HCT116 (cell line): ENCODE measurements around the gene BMX. TPM values are rescaled to one million over a fixed set of nuclear protein-coding genes. Genes with fewer than 3 reads are reported as not detected.

ENCODE experiments used
- ATAC-seq: fragments of 200-7000 bp; cut with Tn5 transposase; 2 replicates; pipeline ENCODE4 v1.9.1; 2020; ENCODE audit warnings: mild to moderate bottlenecking, moderate library complexity
- BruUV-seq: library from RNA; stranded (reverse); fragments of 400-500 nt; replicated peaks from 2 replicates; lab custom pipeline; 2021; lab: Mats Ljungman, UMichigan
- CTCF ChIA-PET: fragments of 300-600 bp; sonication (Branson Sonifier 250); formaldehyde crosslinking; loops from one replicate; lab custom pipeline; 2021; ENCODE audit warnings: antibody characterized with exemption; lab: Charles Lee
- POLR2A ChIA-PET: fragments of 300-600, 350-600 bp; sonication (Branson Sonifier 250); formaldehyde crosslinking; loops from one replicate; lab custom pipeline; 2021; ENCODE audit warnings: antibody characterized with exemption; lab: Charles Lee
- RAD21 ChIA-PET, 2 experiments: fragments of 300-600 bp; sonication (Branson Sonifier 250); formaldehyde crosslinking; loops; one replicate each; lab custom pipeline; 2023; ENCODE audit warnings: low total read pairs in 2 of 2; ENCODE audit not compliant: uncharacterized antibody in 2 of 2, unreplicated experiment in 2 of 2, low non-redundant PET in 1 of 2; lab: Charles Lee
- DNase-seq: peaks from one replicate; pipeline ENCODE4 v3.0.0-alpha.2; 2010; ENCODE audit warnings: low read depth, low spot score
- H2AFZ ChIP-seq: fragments of 200-600 bp; shearing (Covaris generic), sonication (generic); 2 replicates; pipeline ENCODE4 v1.6.1; 2017; ENCODE audit warnings: low read depth, mixed run types, mixed read lengths, antibody characterized with exemption, low read length; ENCODE audit not compliant: poor library complexity, severe bottlenecking
- H3K27ac ChIP-seq: 2 replicates; pipeline ENCODE4 v1.5.1; 2012; ENCODE audit warnings: low read depth, low read length
- H3K27me3 ChIP-seq: fragments of 200-600 bp; sonication (generic); 2 replicates; pipeline ENCODE4 v1.6.1; 2016; ENCODE audit warnings: mixed run types, low read length, mixed read lengths; ENCODE audit not compliant: insufficient read depth
- H3K36me3 ChIP-seq, 2 experiments: fragments of 200-500 bp in 1 of 2; fragments of 200-600 bp in 1 of 2; sonication (Bioruptor generic) in 1 of 2; sonication (generic) in 1 of 2; 2 replicates each; pipeline versions ENCODE4 v1.5.1 to v1.6.1; 2014 to 2016; ENCODE audit warnings: low read length in 2 of 2, inconsistent platforms in 1 of 2, mixed read lengths in 1 of 2, mixed run types in 1 of 2; ENCODE audit not compliant: insufficient read depth in 2 of 2, control insufficient read depth in 1 of 2
- H3K4me1 ChIP-seq, 2 experiments: fragments of 200-600 bp in 1 of 2; sonication (generic) in 1 of 2; 2 replicates each; pipeline versions ENCODE4 v1.5.1 to v1.6.1; 2012 to 2017; ENCODE audit warnings: low read length in 2 of 2, inconsistent platforms in 1 of 2, mild to moderate bottlenecking in 1 of 2, mixed read lengths in 1 of 2, mixed run types in 1 of 2, moderate library complexity in 1 of 2; ENCODE audit not compliant: insufficient read depth in 2 of 2, control insufficient read depth in 1 of 2
- H3K4me2 ChIP-seq: fragments of 200-600 bp; sonication (generic); 2 replicates; pipeline ENCODE4 v1.6.1; 2017; ENCODE audit warnings: mixed run types, low read length, mixed read lengths
- H3K4me3 ChIP-seq, 2 experiments: fragments of 200-600 bp in 1 of 2; sonication (generic) in 1 of 2; replicated peaks in 1 of 2; 2 replicates each; pipeline ENCODE4 v1.5.1; 2011 to 2016; ENCODE audit warnings: low read length in 2 of 2, control low read depth in 1 of 2, low read depth in 1 of 2, mild to moderate bottlenecking in 1 of 2, mixed read lengths in 1 of 2, mixed run types in 1 of 2
- H3K79me2 ChIP-seq: fragments of 200-600 bp; sonication (generic); 2 replicates; pipeline ENCODE4 v1.6.1; 2017; ENCODE audit warnings: mild to moderate bottlenecking, mixed run types, low read length, moderate library complexity, mixed read lengths; ENCODE audit not compliant: insufficient read depth
- H3K9ac ChIP-seq: fragments of 200-600 bp; sonication (generic); 2 replicates; pipeline ENCODE4 v1.6.1; 2016; ENCODE audit warnings: low read length, mixed read lengths
- H3K9me2 ChIP-seq: fragments of 200-600 bp; sonication (generic), shearing (Covaris generic); 2 replicates; pipeline ENCODE4 v1.6.1; 2017; ENCODE audit warnings: mixed run types, mild to moderate bottlenecking, moderate library complexity; ENCODE audit not compliant: insufficient read depth
- H3K9me3 ChIP-seq, 2 experiments: fragments of 200-500 bp in 1 of 2; fragments of 200-600 bp in 1 of 2; sonication (Bioruptor generic) in 1 of 2; sonication (generic) in 1 of 2; 2 replicates each; pipeline ENCODE4 v1.6.1; 2014 to 2017; ENCODE audit warnings: low read length in 2 of 2, mixed read lengths in 2 of 2, inconsistent platforms in 1 of 2, low read depth in 1 of 2, mild to moderate bottlenecking in 1 of 2, mixed run types in 1 of 2, moderate library complexity in 1 of 2; ENCODE audit not compliant: control insufficient read depth in 1 of 2, insufficient read depth in 1 of 2
- H4K20me1 ChIP-seq: fragments of 200-600 bp; sonication (generic), shearing (Covaris generic); 2 replicates; pipeline ENCODE4 v1.6.1; 2017; ENCODE audit warnings: mixed run types, mild to moderate bottlenecking, moderate library complexity; ENCODE audit not compliant: insufficient read depth
- CBX3 ChIP-seq: IDR thresholded peaks from 2 replicates; pipeline ENCODE4 v1.6.1; 2012; ENCODE audit warnings: low read depth
- CEBPB ChIP-seq: IDR thresholded peaks from 2 replicates; pipeline ENCODE4 v1.6.1; 2012; ENCODE audit warnings: low read depth
- EGR1 ChIP-seq: IDR thresholded peaks from 2 replicates; pipeline ENCODE4 v1.6.1; 2012; ENCODE audit warnings: low read depth
- ELF1 ChIP-seq: IDR thresholded peaks from 2 replicates; pipeline ENCODE4 v1.6.1; 2012; ENCODE audit warnings: low read depth, borderline replicate concordance
- EZH2phosphoT487 ChIP-seq: fragments of 200-600 bp; IDR thresholded peaks from 2 replicates; pipeline ENCODE4 v1.6.1; 2018; ENCODE audit warnings: antibody characterized with exemption, borderline replicate concordance
- FOSL1 ChIP-seq: IDR thresholded peaks from 2 replicates; pipeline ENCODE4 v1.6.1; 2012; ENCODE audit warnings: low read depth
- MAX ChIP-seq: IDR thresholded peaks from 2 replicates; pipeline ENCODE4 v1.6.1; 2012
- POLR2AphosphoS5 ChIP-seq: IDR thresholded peaks from 2 replicates; pipeline ENCODE4 v1.6.1; 2011; ENCODE audit warnings: mild to moderate bottlenecking, low read depth, low read length, moderate library complexity
- RAD21 ChIP-seq: IDR thresholded peaks from 2 replicates; pipeline ENCODE4 v1.6.1; 2012; ENCODE audit warnings: low read depth, mild to moderate bottlenecking
- REST ChIP-seq: IDR thresholded peaks from 2 replicates; pipeline ENCODE4 v1.6.1; 2012; ENCODE audit warnings: low read depth
- SIN3A ChIP-seq: IDR thresholded peaks from 2 replicates; pipeline ENCODE4 v1.6.1; 2012; ENCODE audit warnings: low read depth
- SP1 ChIP-seq: IDR thresholded peaks from 2 replicates; pipeline ENCODE4 v1.6.1; 2012; ENCODE audit warnings: low read depth
- YY1 ChIP-seq: IDR thresholded peaks from 2 replicates; pipeline ENCODE4 v1.6.1; 2011; ENCODE audit warnings: low read length, low read depth, moderate library complexity, mild to moderate bottlenecking; ENCODE audit not compliant: insufficient replicate concordance; ENCODE audit errors: extremely low read depth
- ZFX ChIP-seq: fragments of 450-650 bp; IDR thresholded peaks from 2 replicates; pipeline ENCODE4 v1.6.1; 2017
- ZNF274 ChIP-seq: fragments of 200-500 bp; sonication (Bioruptor generic); IDR thresholded peaks from 2 replicates; pipeline ENCODE4 v1.6.1; 2014; ENCODE audit warnings: mild to moderate bottlenecking, low read depth, low read length, inconsistent platforms
- intact Hi-C: fragments of 100-400 bp; cut with micrococcal nuclease; formaldehyde crosslinking; loops from 2 replicates; pipeline ENCODE4 v1.10.0; 2022
- total RNA-seq: library from RNA; stranded (reverse); gene quantifications from one replicate; pipeline ENCODE4 v1.2.1, GENCODE V29; 2021; ENCODE audit not compliant: unreplicated experiment

The BMX gene
- total RNA-seq, 1 experiment from 2014 or later, result not detected

GRCh38 chrX:15576019-15576418 is 75.4 kb downstream of the BMX start (continued):
- TF ChIP-seq FOSL1 (no peak), POLR2AphosphoS5 (no peak)

- Histone ChIP-seq H3K27ac (no peak overlapping the region), H3K79me2 (no peaks in the 10 kb centered on the region), H3K4me1 (no peaks in the 10 kb centered on the region), H2AFZ (no peak overlapping the region), H3K27me3 (no peaks in the 10 kb centered on the region), H3K9me3 (no peaks in the 10 kb centered on the region), H3K4me2 (no peak overlapping the region), H3K9ac (no peak overlapping the region), H3K9me2 (no peaks in the 10 kb centered on the region), H4K20me1 (no peaks in the 10 kb centered on the region), H3K4me3 (no peak overlapping the region), H3K36me3 (no peaks in the 10 kb centered on the region)
- ChIA-PET RAD21 (no interaction called here), CTCF (no interaction called here), POLR2A (no interaction called here)
- BruUV-seq, result no TSS peak
- no peak for TF ChIP-seq CEBPB
- no peak for TF ChIP-seq ELF1
- TF ChIP-seq YY1, result no peak
- no peak for TF ChIP-seq REST
- no peak for TF ChIP-seq SIN3A
- TF ChIP-seq MAX, result no peak
- TF ChIP-seq CBX3, result no peak
- no peak for TF ChIP-seq EGR1
- TF ChIP-seq RAD21, result no peak
- no peak for TF ChIP-seq ZNF274
- no peak for TF ChIP-seq ZFX
- TF ChIP-seq FOSL1, result no peak
- TF ChIP-seq EZH2phosphoT487, result no peak
- TF ChIP-seq SP1, result no peak
- ATAC-seq, result no peak
- DNase-seq, result no peak
- intact Hi-C loops, result no loop called here
Measured at GRCh38 chrX:15579778-15580747, 79.5 kb downstream of the BMX start.
